ENCODE measurements around the gene GABRB1. TPM values are rescaled to one million over a fixed set of nuclear protein-coding genes. Genes with fewer than 3 reads are reported as not detected.

The GABRB1 gene
- polyA plus RNA-seq, 2 of the 4 experiments (the other 2 are of a cell fraction), result not detected

DNA sequence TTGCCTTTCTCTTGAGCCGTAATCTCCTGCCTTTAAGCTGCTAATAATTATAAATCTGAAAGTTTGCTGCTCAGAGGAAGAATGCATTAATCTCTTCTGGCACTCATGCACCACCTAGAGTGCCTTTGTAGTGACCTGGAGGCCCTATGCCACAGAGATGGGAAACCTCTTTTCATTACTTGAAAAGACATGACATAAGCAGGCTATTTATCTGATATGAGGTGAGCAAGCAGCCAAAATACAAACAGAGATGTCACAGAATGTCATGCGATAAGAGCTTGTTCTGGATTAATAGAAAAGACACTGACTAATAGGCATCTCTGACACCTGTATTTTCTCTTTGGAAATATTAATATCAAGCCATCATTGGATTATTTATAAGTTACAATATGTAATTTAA, 42.3 kb downstream of the GABRB1 start:
- Histone ChIP-seq H3K27ac (no peak overlapping the region), H3K4me1 (no peaks in the 10 kb centered on the region), H3K4me3 (no peak overlapping the region), H3K9me3 (no peaks in the 10 kb centered on the region), H3K4me2 (no peak overlapping the region)
- ChIA-PET POLR2A (no interaction called here), CTCF (no interaction called here)
- TF ChIP-seq ESRRA (IDR thresholded peaks at IDR 0.05; ENCODE audit: borderline replicate concordance, low read length), result no peak
- TF ChIP-seq, protein P1, sequence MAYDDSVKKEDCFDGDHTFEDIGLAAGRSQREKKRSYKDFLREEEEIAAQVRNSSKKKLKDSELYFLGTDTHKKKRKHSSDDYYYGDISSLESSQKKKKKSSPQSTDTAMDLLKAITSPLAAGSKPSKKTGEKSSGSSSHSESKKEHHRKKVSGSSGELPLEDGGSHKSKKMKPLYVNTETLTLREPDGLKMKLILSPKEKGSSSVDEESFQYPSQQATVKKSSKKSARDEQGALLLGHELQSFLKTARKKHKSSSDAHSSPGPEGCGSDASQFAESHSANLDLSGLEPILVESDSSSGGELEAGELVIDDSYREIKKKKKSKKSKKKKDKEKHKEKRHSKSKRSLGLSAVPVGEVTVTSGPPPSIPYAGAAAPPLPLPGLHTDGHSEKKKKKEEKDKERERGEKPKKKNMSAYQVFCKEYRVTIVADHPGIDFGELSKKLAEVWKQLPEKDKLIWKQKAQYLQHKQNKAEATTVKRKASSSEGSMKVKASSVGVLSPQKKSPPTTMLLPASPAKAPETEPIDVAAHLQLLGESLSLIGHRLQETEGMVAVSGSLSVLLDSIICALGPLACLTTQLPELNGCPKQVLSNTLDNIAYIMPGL (CRISPR knock-in tag; IDR thresholded peaks at IDR 0.05; ENCODE audit: borderline replicate concordance), result no peak
- TF ChIP-seq ZFP36 (IDR thresholded peaks at IDR 0.05; ENCODE audit: borderline replicate concordance, partially characterized antibody), result no peak
- TF ChIP-seq, protein P2, sequence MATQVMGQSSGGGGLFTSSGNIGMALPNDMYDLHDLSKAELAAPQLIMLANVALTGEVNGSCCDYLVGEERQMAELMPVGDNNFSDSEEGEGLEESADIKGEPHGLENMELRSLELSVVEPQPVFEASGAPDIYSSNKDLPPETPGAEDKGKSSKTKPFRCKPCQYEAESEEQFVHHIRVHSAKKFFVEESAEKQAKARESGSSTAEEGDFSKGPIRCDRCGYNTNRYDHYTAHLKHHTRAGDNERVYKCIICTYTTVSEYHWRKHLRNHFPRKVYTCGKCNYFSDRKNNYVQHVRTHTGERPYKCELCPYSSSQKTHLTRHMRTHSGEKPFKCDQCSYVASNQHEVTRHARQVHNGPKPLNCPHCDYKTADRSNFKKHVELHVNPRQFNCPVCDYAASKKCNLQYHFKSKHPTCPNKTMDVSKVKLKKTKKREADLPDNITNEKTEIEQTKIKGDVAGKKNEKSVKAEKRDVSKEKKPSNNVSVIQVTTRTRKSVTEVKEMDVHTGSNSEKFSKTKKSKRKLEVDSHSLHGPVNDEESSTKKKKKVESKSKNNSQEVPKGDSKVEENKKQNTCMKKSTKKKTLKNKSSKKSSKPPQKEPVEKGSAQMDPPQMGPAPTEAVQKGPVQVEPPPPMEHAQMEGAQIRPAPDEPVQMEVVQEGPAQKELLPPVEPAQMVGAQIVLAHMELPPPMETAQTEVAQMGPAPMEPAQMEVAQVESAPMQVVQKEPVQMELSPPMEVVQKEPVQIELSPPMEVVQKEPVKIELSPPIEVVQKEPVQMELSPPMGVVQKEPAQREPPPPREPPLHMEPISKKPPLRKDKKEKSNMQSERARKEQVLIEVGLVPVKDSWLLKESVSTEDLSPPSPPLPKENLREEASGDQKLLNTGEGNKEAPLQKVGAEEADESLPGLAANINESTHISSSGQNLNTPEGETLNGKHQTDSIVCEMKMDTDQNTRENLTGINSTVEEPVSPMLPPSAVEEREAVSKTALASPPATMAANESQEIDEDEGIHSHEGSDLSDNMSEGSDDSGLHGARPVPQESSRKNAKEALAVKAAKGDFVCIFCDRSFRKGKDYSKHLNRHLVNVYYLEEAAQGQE (IDR thresholded peaks at IDR 0.05), result no peak
- no peak for TF ChIP-seq ZC3H11A (IDR thresholded peaks at IDR 0.05)
- no peak for TF ChIP-seq ZNF302 (CRISPR knock-in tag; IDR thresholded peaks at IDR 0.05)
- no peak for TF ChIP-seq CEBPB (IDR thresholded peaks at IDR 0.05)
- no peak for TF ChIP-seq HDAC2 (IDR thresholded peaks at IDR 0.05)
- no peak for TF ChIP-seq KDM1A (IDR thresholded peaks at IDR 0.05; ENCODE audit: low read depth)
- TF ChIP-seq CHD2 (IDR thresholded peaks at IDR 0.05; ENCODE audit: low read length, partially characterized antibody), result no peak
- no peak for TF ChIP-seq POLR2A (IDR thresholded peaks at IDR 0.05; ENCODE audit: low read length)
- TF ChIP-seq, protein P3, sequence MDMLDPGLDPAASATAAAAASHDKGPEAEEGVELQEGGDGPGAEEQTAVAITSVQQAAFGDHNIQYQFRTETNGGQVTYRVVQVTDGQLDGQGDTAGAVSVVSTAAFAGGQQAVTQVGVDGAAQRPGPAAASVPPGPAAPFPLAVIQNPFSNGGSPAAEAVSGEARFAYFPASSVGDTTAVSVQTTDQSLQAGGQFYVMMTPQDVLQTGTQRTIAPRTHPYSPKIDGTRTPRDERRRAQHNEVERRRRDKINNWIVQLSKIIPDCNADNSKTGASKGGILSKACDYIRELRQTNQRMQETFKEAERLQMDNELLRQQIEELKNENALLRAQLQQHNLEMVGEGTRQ (IDR thresholded peaks at IDR 0.05), result no peak
- 45% methylated on average over 2 of the region's 2 CpGs for WGBS (ENCODE audit: missing lambda C conversion rate)
- DNase-seq (ENCODE audit: low read depth in 1 of 2, low spot score in 1 of 2) (no peak), FAIRE-seq (no peak), ATAC-seq (no peak)

DNA sequence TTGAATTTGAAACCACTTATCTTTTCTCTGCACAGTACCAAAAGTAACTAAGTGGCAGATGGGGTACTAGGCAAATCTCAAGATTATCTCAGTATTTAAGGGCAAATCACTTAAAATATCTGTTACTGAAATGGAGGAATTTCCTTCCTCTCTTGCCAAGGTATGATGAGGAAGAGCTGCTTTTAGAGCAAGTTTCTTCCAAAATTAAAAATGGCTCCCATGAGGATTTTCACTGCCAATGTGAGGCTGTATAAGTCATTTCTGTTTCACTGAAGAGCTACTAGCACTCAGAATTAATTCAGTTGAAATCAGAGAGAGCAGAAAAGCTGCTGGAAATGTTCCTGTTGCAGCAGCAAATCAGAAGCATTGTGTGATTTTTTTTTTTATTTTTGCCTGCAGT, 43.4 kb downstream of the GABRB1 start:
- DNase-seq (ENCODE audit: low read depth in 1 of 2, low spot score in 1 of 2), result no peak
- ChIA-PET CTCF (no interaction called here), POLR2A (no interaction called here)
- Histone ChIP-seq H3K9me3 (no peaks in the 10 kb centered on the region), H3K4me1 (no peaks in the 10 kb centered on the region), H3K4me2 (no peak overlapping the region), H3K4me3 (no peak overlapping the region), H3K27ac (no peak overlapping the region)
- no peak for TF ChIP-seq RNF2 (IDR thresholded peaks at IDR 0.05; ENCODE audit: borderline replicate concordance, low read depth)
- TF ChIP-seq, protein P1 (CRISPR knock-in tag; IDR thresholded peaks at IDR 0.05; ENCODE audit: borderline replicate concordance), result no peak
- TF ChIP-seq, protein P4, sequence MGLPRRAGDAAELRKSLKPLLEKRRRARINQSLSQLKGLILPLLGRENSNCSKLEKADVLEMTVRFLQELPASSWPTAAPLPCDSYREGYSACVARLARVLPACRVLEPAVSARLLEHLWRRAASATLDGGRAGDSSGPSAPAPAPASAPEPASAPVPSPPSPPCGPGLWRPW (IDR thresholded peaks at IDR 0.05), result no peak
- no peak for TF ChIP-seq EP300 (IDR thresholded peaks at IDR 0.05)
- TF ChIP-seq, protein P5, sequence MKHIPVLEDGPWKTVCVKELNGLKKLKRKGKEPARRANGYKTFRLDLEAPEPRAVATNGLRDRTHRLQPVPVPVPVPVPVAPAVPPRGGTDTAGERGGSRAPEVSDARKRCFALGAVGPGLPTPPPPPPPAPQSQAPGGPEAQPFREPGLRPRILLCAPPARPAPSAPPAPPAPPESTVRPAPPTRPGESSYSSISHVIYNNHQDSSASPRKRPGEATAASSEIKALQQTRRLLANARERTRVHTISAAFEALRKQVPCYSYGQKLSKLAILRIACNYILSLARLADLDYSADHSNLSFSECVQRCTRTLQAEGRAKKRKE (CRISPR knock-in tag; IDR thresholded peaks at IDR 0.05; ENCODE audit: low read depth), result no peak
- TF ChIP-seq RAD21 (conservative IDR thresholded peaks at IDR 0.05 in 1 of 2, IDR thresholded peaks at IDR 0.05 in 1 of 2), result no peak
- TF ChIP-seq HDAC2 (IDR thresholded peaks at IDR 0.05), result no peak
- TF ChIP-seq CBX2 (IDR thresholded peaks at IDR 0.05; ENCODE audit: borderline replicate concordance, low read depth), result no peak
- TF ChIP-seq, protein P6, sequence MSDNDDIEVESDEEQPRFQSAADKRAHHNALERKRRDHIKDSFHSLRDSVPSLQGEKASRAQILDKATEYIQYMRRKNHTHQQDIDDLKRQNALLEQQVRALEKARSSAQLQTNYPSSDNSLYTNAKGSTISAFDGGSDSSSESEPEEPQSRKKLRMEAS (IDR thresholded peaks at IDR 0.05), result no peak
- TF ChIP-seq ZC3H11A (IDR thresholded peaks at IDR 0.05), result no peak
- TF ChIP-seq NR3C1 (IDR thresholded peaks at IDR 0.05), result no peak
- TF ChIP-seq RARB (CRISPR knock-in tag; IDR thresholded peaks at IDR 0.05), result no peak
- TF ChIP-seq CEBPB (IDR thresholded peaks at IDR 0.05), result no peak
- TF ChIP-seq POLR2AphosphoS2 (conservative IDR thresholded peaks at IDR 0.05; ENCODE audit: low read length), result no peak
- no peak for TF ChIP-seq EHF (CRISPR knock-in tag; IDR thresholded peaks at IDR 0.05)
- TF ChIP-seq BHLHE40 (IDR thresholded peaks at IDR 0.05; ENCODE audit: low read depth, low read length), result no peak
- no peak for ATAC-seq
- FAIRE-seq, result no peak
